Retinal pigment epithelial cell (primary cell): Measurements from ENCODE around the gene ATP8A2.

ENCODE experiments used
- DNase-seq: peaks from one replicate; pipeline ENCODE4 v3.0.0-alpha.2; 2010; ENCODE audit warnings: low read depth
- H3K4me3 ChIP-seq: 2 replicates; pipeline ENCODE4 v1.5.1; 2011; ENCODE audit warnings: mild to moderate bottlenecking, low read length, control low read depth, moderate library complexity
- CTCF ChIP-seq: conservative IDR thresholded peaks from 2 replicates; pipeline ENCODE4 v1.5.1; 2011; ENCODE audit warnings: low read depth, low read length, control low read depth, inconsistent platforms

Gene ATP8A2

DNA sequence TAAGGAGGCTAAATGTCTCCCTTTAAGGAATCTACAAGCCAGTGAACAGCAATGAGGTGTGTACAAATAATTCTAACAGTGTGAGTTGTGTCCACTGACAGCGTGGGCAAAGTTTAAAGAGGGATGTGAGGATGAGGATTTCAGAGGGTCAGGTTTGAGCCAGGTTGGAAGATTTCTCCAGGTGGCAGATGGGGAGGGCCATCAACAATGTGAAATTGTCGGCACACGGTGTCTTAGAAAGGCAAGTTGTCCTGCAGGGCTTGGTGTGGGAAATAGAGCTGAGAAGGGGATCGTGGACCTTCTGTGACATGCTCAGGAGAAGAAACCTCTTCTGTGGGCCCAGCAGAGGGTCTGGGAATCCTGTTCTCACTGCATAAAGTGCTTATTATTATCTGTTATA, 52.1 kb downstream of the ATP8A2 start:
- no peak for DNase-seq
- H3K4me3 ChIP-seq = no peak overlapping the region
- TF ChIP-seq CTCF = no peak

DNA sequence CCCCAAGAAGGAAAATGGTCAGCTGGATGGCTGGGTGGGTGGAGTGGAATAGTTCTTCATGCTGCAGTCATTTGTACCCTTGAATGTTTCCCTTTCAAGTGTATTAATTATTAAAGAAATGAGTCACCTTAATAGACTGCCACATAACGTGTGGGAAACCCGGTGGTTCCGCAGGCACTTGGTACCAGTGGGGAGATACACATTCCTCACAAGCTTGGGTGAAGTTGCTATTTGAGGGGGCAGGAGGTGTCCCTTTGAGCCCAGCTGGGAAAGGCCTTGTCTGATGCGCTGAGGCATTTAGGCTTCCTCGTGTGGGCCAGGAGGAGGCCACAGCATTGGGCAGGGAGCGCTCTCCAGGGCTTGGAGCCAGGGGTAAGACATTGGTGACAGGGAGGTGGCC, 57.7 kb downstream of the ATP8A2 start:
- no peak overlapping the region for H3K4me3 ChIP-seq
- no peak for DNase-seq
- TF ChIP-seq CTCF = no peak

DNA sequence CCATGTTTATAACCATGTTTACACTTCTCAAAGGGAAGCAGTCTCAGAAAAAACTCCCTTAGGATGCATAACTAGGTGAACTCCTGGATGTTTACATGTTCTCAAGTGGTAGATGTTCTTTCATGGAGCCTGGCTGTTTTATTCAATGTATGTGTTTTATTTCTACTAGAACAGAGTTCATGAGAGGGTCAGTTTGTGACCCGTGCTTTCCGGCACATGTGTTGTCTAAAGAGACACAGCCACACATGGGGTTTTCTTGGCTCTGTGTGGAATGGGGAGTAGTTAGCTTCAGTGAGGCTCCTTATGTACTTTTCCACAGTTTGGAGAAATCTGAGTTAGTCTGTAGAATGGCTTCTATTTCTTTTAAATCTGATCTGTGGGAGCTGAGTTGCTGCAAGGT, 60.9 kb downstream of the ATP8A2 start:
- H3K4me3 ChIP-seq = no peak overlapping the region
- no peak for DNase-seq
- no peak for TF ChIP-seq CTCF

DNA sequence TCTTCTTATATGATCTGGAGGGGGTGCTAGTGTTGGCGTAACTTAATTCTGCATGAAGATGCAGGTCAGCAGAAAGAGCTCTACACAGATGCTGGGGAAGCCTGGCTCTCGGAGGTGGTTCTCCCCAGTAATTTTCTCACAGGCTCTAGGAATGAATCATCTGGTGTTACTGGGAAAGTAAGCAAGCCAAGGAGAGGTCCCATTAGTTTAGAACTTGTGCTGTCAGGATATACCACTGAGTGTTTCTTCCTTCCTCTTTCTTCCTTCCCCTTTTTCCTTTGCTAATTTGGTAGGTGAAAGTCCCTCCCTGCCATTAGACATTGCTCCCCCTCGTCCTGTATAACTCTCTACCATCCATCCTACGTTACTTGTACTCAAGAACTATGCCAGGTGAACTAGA, 68.3 kb downstream of the ATP8A2 start:
- no peak for DNase-seq
- H3K4me3 ChIP-seq = no peak overlapping the region
- no peak for TF ChIP-seq CTCF

GRCh38 chr13:25446261-25446660, 74.5 kb downstream of the ATP8A2 start:
- H3K4me3 ChIP-seq = no peak overlapping the region
- no peak for DNase-seq
- TF ChIP-seq CTCF = no peak

DNA sequence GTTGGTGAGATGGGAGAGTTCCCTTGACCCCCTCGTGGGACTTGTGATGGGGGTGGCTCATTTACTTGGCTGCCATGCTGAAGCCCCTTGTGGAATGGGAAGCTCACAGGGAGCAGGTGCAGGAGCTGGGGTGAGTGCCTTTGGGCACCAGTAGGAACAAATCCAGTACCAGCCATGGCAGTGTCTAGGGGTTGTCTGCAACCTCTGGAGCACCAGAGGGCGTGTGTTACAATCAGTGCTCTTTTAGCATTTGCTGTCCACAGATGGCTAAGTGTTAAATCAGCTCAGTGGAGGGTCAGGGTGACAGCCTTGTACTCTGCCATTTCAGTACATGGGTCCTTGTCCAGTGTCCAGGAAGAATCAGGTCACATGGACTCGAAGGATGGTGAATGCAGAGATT, 75.6 kb downstream of the ATP8A2 start:
- H3K4me3 ChIP-seq = no peak overlapping the region
- DNase-seq = no peak
- TF ChIP-seq CTCF = no peak

DNA sequence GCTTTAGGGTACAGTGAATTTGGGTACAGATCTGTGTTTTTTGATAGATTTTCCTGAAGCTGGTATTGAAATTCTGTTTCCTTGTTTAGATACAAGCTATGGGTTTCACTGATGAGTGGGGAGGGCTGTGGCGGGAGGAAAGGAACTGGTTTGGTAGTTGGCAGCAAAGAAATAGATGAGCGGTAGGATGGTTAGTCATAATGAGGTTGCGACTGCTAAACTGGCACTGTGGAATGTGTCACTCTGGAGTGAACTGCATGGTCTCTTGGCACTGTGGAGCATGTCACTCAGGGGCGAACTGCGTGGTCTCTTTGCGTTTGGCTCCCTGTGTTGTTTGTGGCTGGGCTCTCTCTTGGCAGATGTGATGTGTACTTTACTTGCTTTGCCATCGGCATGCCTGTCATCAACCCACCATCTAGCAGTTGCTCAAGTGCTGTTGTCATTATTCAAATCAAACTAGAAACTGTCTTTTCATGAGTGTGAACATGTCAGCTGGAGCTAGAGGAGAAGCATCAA, 82.1 kb downstream of the ATP8A2 start:
- H3K4me3 ChIP-seq = no peak overlapping the region
- no peak for DNase-seq
- no peak for TF ChIP-seq CTCF
